GM19324 (cell line): Measurements from ENCODE around the gene OR6T1.

Experiments
- ATAC-seq: cut with Tn5 transposase; IDR thresholded peaks from one replicate; pipeline ENCODE4 v1.9.1; 2021; ENCODE audit warnings: mild to moderate bottlenecking, moderate library complexity; ENCODE audit not compliant: unreplicated experiment, low FRiP score

The OR6T1 gene

GRCh38 chr11:123943738-123944137 lies at the start of gene OR6T1:
Gene OR6T1, minus strand, starts transcription at chr11:123943838. Its CDS starts 0 bp downstream, at chr11:123943838.
- ATAC-seq = no peak

- ATAC-seq = no peak
Measured at GRCh38 chr11:123979311-123979710, 35.7 kb upstream of the OR6T1 start.

GRCh38 chr11:123977731-123978347 lies 34.2 kb upstream of the OR6T1 start, which contains the start of gene OR10S1:
Gene OR10S1, minus strand, starts transcription at chr11:123977781. Its CDS starts 117 bp downstream, at chr11:123977664.
- ATAC-seq = no peak

DNA sequence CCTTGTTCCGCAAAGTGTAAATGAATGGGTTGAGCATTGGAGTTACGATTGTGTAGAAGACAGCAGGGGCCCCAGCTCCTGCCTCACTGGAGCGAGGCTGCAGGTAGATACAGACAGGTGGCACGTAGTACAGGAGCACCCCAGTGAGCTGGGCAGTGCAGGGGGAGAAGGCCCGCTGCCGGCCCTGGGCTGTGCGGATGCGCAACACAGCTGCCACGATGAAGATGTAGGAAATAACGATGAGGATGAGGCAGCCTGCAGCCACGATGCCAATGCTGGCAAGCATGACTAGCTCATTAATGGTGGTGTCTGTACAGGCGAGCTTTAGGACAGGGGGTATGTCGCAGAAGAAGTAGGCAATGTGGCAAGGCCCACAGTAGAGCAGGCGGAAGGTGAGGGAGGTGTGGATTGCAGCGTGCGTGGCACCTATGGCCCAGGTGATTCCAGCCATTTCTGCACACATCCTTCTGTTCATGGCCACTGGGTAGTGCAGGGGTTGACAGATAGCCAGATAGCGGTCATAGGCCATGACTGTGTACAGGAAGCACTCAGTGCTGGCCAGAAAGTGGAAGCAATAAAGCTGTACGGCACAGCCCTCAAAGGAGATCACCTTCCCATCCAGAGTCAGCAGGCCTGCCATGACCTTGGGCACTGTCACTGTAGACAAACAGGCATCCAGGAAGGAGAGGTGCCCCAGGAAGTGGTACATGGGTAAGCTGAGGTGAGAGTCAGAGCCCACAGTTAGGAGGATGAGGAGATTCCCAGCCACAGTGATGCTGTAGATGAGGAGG lies 33.3 kb upstream of the OR6T1 start:
- no peak for ATAC-seq

DNA sequence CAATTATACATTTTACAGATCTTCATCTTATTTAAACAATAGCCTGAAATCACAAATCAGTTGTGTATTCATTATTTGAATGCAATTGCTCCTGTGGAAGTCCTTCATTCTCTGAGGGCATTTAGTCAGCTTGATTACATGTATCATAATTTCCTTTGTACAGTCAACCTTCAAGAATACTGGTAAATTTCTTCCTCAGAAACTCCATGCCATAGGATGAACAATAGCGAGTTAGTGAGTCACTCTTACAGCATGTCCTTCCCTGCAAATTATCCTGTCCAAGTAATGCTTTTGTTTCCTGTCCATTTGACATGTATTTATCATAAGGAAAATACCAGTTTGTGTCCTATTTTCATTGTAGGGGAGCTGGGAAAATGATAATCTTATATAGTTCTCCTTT lies 30.2 kb upstream of the OR6T1 start:
- ATAC-seq = no peak

GRCh38 chr11:123956752-123957151 lies 13.1 kb upstream of the OR6T1 start:
- ATAC-seq = no peak

- no peak for ATAC-seq
Measured at GRCh38 chr11:123945132-123945531, 1.5 kb upstream of the OR6T1 start.

- ATAC-seq = no peak
Measured at GRCh38 chr11:123942413-123942812, 1.2 kb downstream of the OR6T1 start.

- no peak for ATAC-seq
Measured at GRCh38 chr11:123939317-123939716, 4.3 kb downstream of the OR6T1 start, which contains the start of gene OR4D5. Gene OR4D5, plus strand, starts transcription at chr11:123939617. Its CDS starts 0 bp downstream, at chr11:123939617.

DNA sequence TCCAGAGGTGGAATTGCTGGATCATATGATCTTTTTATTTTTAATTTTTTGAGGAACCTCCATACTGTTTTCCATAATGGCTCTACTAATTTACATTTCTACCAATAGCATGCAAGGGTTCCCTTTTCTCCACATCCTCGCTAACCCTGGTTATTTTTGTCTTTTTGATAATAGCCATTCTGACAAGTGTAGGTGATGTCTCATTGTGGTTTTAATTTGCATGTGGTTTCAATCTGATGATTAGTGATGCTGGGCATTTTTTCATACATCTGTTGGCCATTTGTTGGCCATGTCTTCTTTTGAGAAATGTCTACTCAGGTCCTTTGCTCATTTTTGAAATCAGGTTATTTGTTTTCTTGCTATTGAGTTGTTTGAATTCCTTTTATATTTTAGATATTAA lies 19.6 kb downstream of the OR6T1 start:
- ATAC-seq = no peak

GRCh38 chr11:123920943-123921342 lies 22.7 kb downstream of the OR6T1 start:
- no peak for ATAC-seq

DNA sequence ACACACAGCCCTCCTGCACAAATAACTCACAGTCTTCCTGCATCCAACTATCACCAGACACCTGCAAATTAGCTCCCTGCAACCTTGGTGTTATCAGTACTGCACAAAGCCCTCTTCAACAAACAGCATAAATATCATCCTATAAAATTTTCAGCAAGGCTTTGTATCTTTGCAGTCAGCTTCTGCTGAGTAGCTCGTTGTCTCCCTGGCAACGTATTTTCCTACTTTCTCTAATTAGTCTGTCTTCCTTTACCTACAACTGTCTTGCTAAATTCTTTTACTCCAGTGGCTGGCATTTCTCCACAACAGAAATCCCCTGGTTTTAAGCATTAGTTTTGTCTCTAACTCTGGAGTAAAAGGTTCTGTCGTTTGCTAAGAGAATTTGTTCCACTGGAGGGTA lies 37.8 kb downstream of the OR6T1 start:
- no peak for ATAC-seq

GRCh38 chr11:123904932-123905331 lies 38.7 kb downstream of the OR6T1 start:
- ATAC-seq = no peak

- no peak for ATAC-seq
Measured at GRCh38 chr11:123903932-123904331, 39.7 kb downstream of the OR6T1 start.

GRCh38 chr11:123901867-123902266 lies 41.8 kb downstream of the OR6T1 start, which contains the start of gene OR8D4:
Gene OR8D4, plus strand, starts transcription at chr11:123902167. Its CDS starts 4,265 bp downstream, at chr11:123906432.
- no peak for ATAC-seq

GRCh38 chr11:123899792-123900191 lies 43.8 kb downstream of the OR6T1 start:
- no peak for ATAC-seq
